Measurements from ENCODE around the gene PARD3B.

PARD3B gene

GRCh38 chr2:205657579-205657978, 1112.3 kb downstream of the PARD3B start:
- DNase-seq (ENCODE audit: low read depth): no peak
- no peak overlapping the region for H3K4me3 ChIP-seq (ENCODE audit: low read length)
- no peak for TF ChIP-seq CTCF (conservative IDR thresholded peaks at IDR 0.05; ENCODE audit: low read depth, low read length)

DNA sequence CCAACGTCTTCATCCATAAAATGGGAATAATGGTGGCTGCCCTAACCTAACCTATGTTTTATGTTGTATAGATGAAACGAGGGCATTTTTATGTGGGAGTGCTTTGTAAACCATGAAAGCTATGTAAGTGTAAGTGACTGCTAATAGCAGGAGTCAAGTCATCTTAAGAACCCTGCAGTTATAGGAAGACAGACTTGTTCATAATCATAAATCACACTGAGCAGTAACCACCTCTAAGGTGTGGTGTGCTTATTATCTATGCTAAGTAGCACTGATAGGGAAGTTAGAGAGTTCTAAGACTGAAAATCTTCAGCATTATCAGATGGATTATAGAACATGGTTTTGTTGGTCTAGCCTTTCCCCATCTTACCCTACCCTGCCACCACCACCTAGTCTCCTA, 1112.8 kb downstream of the PARD3B start:
- no peak for DNase-seq (ENCODE audit: low read depth)
- H3K4me3 ChIP-seq (ENCODE audit: low read length): no peak overlapping the region
- no peak for TF ChIP-seq CTCF (conservative IDR thresholded peaks at IDR 0.05; ENCODE audit: low read depth, low read length)

DNA sequence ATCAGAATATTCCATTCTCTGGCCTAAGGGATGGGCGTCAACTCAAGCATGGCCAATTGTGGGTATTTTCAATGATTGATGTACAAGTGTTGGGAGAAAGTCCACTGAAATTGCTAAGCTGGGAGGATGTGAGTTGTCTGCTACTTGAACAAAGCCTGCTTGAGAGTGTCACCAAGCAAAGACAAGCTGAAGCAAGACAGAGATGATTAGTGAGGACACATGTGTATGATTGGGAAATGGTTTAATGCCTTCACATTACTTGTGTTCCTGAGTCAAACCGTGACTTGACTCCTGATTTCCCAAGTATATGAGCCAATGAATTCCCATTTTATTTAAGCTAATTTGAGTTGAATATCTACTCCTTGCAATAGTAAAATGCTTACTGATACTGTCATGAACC, 1113.3 kb downstream of the PARD3B start:
- no peak for TF ChIP-seq CTCF (conservative IDR thresholded peaks at IDR 0.05; ENCODE audit: low read depth, low read length)
- H3K4me3 ChIP-seq (ENCODE audit: low read length): no peak overlapping the region
- no peak for DNase-seq (ENCODE audit: low read depth)

GRCh38 chr2:205659922-205660321, 1114.6 kb downstream of the PARD3B start:
- DNase-seq (ENCODE audit: low read depth): no peak
- no peak for TF ChIP-seq CTCF (conservative IDR thresholded peaks at IDR 0.05; ENCODE audit: low read depth, low read length)
- no peak overlapping the region for H3K4me3 ChIP-seq (ENCODE audit: low read length)

- DNase-seq (ENCODE audit: low read depth): no peak
- no peak for TF ChIP-seq CTCF (conservative IDR thresholded peaks at IDR 0.05; ENCODE audit: low read depth, low read length)
- no peak overlapping the region for H3K4me3 ChIP-seq (ENCODE audit: low read length)
Measured at GRCh38 chr2:205660521-205661124, 1115.3 kb downstream of the PARD3B start.

DNA sequence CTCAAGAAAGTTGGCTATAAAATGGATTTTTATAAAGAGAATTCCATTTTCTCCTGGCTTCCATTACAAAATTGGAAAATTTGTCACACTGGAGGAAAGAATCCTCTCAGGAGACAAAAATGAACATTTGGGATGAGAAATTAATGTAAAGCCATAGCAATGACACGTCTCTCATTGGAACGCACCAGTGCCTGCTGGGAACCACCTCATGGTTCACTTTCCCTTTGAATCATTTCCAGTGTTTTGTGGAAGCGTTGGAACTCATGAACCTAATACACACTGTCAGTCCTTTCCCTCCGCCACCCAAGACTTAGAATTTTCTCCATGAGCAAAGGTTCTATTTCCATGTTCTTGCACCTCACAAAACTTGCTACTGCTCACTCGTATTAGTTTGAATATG, 1116.0 kb downstream of the PARD3B start:
- no peak overlapping the region for H3K4me3 ChIP-seq (ENCODE audit: low read length)
- DNase-seq (ENCODE audit: low read depth): no peak
- no peak for TF ChIP-seq CTCF (conservative IDR thresholded peaks at IDR 0.05; ENCODE audit: low read depth, low read length)

GRCh38 chr2:205662206-205662965, 1117.1 kb downstream of the PARD3B start:
- no peak overlapping the region for H3K4me3 ChIP-seq (ENCODE audit: low read length)
- DNase-seq (ENCODE audit: low read depth): no peak
- no peak for TF ChIP-seq CTCF (conservative IDR thresholded peaks at IDR 0.05; ENCODE audit: low read depth, low read length)

Measured in retinal pigment epithelial cell (primary cell).